LNCAP (cell line): Measurements from ENCODE around the gene CCDC66.

Experiments
- TF ChIP-seq, protein P1 (sequence below): fragments of 450-650 bp; IDR thresholded peaks from 2 replicates; pipeline ENCODE4 v1.5.1; 2017; ENCODE audit warnings: mild to moderate bottlenecking

Gene CCDC66

GRCh38 chr3:56573501-56573900 lies 16.5 kb downstream of the CCDC66 start:
- TF ChIP-seq, protein P1, sequence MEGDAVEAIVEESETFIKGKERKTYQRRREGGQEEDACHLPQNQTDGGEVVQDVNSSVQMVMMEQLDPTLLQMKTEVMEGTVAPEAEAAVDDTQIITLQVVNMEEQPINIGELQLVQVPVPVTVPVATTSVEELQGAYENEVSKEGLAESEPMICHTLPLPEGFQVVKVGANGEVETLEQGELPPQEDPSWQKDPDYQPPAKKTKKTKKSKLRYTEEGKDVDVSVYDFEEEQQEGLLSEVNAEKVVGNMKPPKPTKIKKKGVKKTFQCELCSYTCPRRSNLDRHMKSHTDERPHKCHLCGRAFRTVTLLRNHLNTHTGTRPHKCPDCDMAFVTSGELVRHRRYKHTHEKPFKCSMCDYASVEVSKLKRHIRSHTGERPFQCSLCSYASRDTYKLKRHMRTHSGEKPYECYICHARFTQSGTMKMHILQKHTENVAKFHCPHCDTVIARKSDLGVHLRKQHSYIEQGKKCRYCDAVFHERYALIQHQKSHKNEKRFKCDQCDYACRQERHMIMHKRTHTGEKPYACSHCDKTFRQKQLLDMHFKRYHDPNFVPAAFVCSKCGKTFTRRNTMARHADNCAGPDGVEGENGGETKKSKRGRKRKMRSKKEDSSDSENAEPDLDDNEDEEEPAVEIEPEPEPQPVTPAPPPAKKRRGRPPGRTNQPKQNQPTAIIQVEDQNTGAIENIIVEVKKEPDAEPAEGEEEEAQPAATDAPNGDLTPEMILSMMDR: no peak

DNA sequence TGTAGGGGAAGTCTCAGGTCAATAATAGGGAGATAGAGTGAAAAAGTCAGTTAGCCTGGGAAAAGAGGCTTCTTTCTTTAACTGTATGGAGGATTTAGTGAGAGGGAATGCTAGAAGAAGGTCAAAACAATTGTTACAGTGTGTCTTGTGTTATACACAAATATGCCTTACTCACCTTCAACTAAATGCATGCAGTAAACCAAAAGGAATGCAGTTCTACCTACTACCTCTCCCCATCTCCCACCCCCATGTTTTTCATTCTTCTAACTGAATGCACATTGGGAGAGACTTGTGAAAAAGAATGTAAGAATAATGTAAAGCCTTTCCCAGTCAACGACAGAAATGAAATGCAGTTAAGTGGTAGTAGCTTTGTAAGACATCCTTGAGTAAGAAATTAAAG lies 33.8 kb downstream of the CCDC66 start:
- TF ChIP-seq, protein P1: no peak

DNA sequence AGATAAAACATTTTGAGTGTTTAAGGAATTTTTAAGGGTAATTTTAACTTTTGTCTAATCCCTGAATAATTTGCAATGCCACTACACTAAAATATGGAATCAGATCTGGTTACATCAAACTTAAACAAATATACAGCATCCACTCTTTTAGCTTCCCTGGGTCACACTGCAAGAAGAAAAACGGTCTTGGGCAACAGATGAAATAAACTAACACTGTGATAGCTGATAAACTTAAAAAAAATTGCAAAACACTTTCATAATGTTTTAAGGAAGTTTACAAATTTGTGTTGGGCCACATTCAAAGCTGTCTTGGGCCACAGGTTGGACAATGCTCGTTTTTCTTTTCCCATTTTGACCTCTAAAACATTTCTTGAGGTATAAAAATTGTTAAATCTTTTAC lies 34.3 kb downstream of the CCDC66 start:
- TF ChIP-seq, protein P1: no peak

GRCh38 chr3:56593455-56594158 lies 36.6 kb downstream of the CCDC66 start:
- TF ChIP-seq, protein P1: no peak

GRCh38 chr3:56595975-56596840 lies 39.2 kb downstream of the CCDC66 start:
- TF ChIP-seq, protein P1: no peak

- TF ChIP-seq, protein P1: no peak
Measured at GRCh38 chr3:56610669-56611335, 53.8 kb downstream of the CCDC66 start.

- TF ChIP-seq, protein P1: no peak
Measured at GRCh38 chr3:56611364-56611763, 54.4 kb downstream of the CCDC66 start.
